Testis (tissue), 3 donors: Measurements from ENCODE around the gene VSIG2. TPM values are rescaled to one million over a fixed set of nuclear protein-coding genes. Genes with fewer than 3 reads are reported as not detected.

Experiments
- DNase-seq: peaks from one replicate; pipeline ENCODE4 v3.0.0-alpha.2; 2019
- H3K27ac ChIP-seq, 2 donors: fragments of 200-600 bp; sonication (generic); one replicate each; pipeline ENCODE4 v1.5.1; 2019
- H3K27me3 ChIP-seq: fragments of 200-600 bp; sonication (generic); one replicate; pipeline ENCODE4 v1.5.1; 2019
- H3K36me3 ChIP-seq: fragments of 200-600 bp; sonication (generic); one replicate; pipeline ENCODE4 v1.5.1; 2017; ENCODE audit warnings: low read depth; ENCODE audit errors: missing control alignments
- H3K4me1 ChIP-seq: fragments of 200-600 bp; sonication (generic); one replicate; pipeline ENCODE4 v1.5.1; 2019
- H3K4me3 ChIP-seq, 2 donors: fragments of 200-600 bp; sonication (generic); one replicate each; pipeline ENCODE4 v1.5.1; 2017 to 2019
- H3K9me3 ChIP-seq: fragments of 200-600 bp; sonication (generic); one replicate; pipeline ENCODE4 v1.5.1; 2017
- POLR2A ChIP-seq: fragments of 450-650 bp; IDR thresholded peaks from one replicate; pipeline ENCODE4 v1.6.1; 2017; ENCODE audit warnings: antibody characterized with exemption, mild to moderate bottlenecking, moderate library complexity
- WGBS, 2 donors: methylation state at CpG; one replicate each; pipeline ENCODE4 v1.1.5; 2018; 5-methylcytosine and 5-hydroxymethylcytosine counted together
- intact Hi-C: fragments of 100-400 bp; cut with DNase I; formaldehyde crosslinking; loops from one replicate; pipeline ENCODE4 v1.15.1; 2023; ENCODE audit warnings: low total_unique reads
- polyA plus RNA-seq: library from polyadenylated mRNA; stranded (reverse); fragments of 350-450 nt; fragmentation: Illumina TruSeq; extraction: RNeasy Lipid Tissue Mini Kit (QIAGEN cat#74804); gene quantifications from one replicate; pipeline ENCODE4 v1.2.3, GENCODE V29; 2014; ENCODE audit warnings: low read depth, low replicate concordance; ENCODE audit not compliant: insufficient read depth
- total RNA-seq, 2 donors: library from RNA; depleted of rRNA; stranded (reverse); fragments of >200 nt; gene quantifications; one replicate each; pipeline ENCODE4 v1.2.3, GENCODE V29; 2016
- TF ChIP-seq, protein P1 (sequence below), 3 experiments: fragments of 450-650 bp in 2 of 3; fragments of 200-600 bp in 1 of 3; sonication (generic) in 1 of 3; IDR thresholded peaks; one replicate each; pipeline ENCODE4 v1.5.1; 2016 to 2019; ENCODE audit warnings: antibody characterized with exemption in 3 of 3, mild to moderate bottlenecking in 2 of 3, moderate library complexity in 1 of 3

Gene VSIG2
- total and polyA plus RNA-seq, 3 donors from 2014 or later: 0.74 to 4.4 (median 1.3) TPM

DNA sequence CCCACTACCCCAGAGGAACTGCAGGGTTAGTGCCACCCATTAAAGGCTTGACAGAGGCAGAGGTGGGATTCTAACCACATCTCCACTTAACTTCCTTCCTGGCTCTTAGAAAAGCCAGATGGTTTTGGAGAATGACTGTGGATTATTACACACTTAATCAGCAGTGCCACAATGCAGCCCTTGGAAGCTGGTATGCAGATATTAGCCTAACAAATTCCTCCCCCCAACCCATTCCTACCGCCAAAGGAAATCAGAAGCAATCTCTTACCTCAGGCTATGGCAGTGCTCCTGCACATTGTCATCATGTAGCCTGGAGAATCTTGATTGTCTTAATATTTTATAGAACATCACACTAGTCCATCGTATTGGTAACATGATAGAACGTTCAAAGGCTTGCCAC lies 35.5 kb downstream of the VSIG2 start:
- no peaks in the 10 kb centered on the region for H3K4me1 ChIP-seq
- H3K4me3 ChIP-seq: no peak overlapping the region
- no peak overlapping the region for H3K27ac ChIP-seq
- H3K36me3 ChIP-seq: no peaks in the 10 kb centered on the region
- intact Hi-C loops: no loop called here
- WGBS, 2 donors: 58 to 69% methylated on average over 3 of the region's 3 CpGs
- no peak for DNase-seq
- TF ChIP-seq, protein P1, sequence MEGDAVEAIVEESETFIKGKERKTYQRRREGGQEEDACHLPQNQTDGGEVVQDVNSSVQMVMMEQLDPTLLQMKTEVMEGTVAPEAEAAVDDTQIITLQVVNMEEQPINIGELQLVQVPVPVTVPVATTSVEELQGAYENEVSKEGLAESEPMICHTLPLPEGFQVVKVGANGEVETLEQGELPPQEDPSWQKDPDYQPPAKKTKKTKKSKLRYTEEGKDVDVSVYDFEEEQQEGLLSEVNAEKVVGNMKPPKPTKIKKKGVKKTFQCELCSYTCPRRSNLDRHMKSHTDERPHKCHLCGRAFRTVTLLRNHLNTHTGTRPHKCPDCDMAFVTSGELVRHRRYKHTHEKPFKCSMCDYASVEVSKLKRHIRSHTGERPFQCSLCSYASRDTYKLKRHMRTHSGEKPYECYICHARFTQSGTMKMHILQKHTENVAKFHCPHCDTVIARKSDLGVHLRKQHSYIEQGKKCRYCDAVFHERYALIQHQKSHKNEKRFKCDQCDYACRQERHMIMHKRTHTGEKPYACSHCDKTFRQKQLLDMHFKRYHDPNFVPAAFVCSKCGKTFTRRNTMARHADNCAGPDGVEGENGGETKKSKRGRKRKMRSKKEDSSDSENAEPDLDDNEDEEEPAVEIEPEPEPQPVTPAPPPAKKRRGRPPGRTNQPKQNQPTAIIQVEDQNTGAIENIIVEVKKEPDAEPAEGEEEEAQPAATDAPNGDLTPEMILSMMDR (IDR thresholded peaks at IDR 0.05): no peak
- TF ChIP-seq POLR2A: no peak
- H3K27me3 ChIP-seq: no peaks in the 10 kb centered on the region
- no peaks in the 10 kb centered on the region for H3K9me3 ChIP-seq

DNA sequence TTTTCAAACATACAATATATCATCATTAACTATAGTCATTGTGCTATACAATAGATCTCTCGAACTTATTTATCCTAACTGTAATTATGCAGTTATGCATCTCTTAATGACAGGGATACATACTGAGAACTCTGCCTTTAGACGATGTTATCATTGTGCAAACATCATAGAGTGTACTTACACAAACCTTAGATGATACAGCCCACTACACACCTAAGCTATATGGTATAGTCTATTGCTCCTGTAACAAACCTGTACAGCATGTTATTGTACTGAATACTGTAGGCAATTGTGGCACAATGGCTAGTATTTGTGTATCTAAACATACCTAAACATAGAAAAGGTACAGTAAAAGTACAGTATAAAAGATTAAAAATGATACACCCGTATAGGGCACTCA lies 39.7 kb downstream of the VSIG2 start:
- intact Hi-C loops: no loop called here
- no peaks in the 10 kb centered on the region for H3K9me3 ChIP-seq
- H3K27me3 ChIP-seq: no peaks in the 10 kb centered on the region
- H3K36me3 ChIP-seq: no peaks in the 10 kb centered on the region
- no peak overlapping the region for H3K4me3 ChIP-seq
- 80 to 87% methylated on average over 3 of the region's 3 CpGs for WGBS, 2 donors
- TF ChIP-seq, protein P1 (IDR thresholded peaks at IDR 0.05): no peak
- TF ChIP-seq POLR2A: no peak
- H3K4me1 ChIP-seq: no peaks in the 10 kb centered on the region
- no peak overlapping the region for H3K27ac ChIP-seq
- no peak for DNase-seq

DNA sequence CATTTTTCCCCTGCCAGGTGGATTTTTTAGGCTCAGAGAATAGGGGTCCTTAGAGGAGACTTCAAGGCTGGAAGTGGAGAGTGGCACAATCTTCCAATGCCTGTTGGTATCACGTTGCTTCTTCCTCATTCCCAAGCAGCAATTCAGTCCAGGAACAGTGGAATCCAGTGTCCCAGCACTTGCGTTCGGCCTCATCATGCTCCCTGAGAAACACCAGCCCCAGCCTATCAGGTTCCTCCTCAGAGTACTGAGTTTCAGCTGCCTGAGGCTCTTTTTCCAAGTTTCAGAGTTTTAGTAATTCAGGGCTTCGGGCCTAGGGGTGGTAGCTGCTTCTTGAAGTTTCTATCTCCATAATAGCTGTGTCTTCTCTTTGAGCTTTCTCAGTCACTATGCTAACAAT lies 44.2 kb downstream of the VSIG2 start:
- intact Hi-C loops: no loop called here
- no peaks in the 10 kb centered on the region for H3K9me3 ChIP-seq
- TF ChIP-seq POLR2A: no peak
- TF ChIP-seq, protein P1 (IDR thresholded peaks at IDR 0.05): no peak
- H3K27ac ChIP-seq: no peak overlapping the region
- no peaks in the 10 kb centered on the region for H3K36me3 ChIP-seq
- H3K27me3 ChIP-seq: no peaks in the 10 kb centered on the region
- no peaks in the 10 kb centered on the region for H3K4me1 ChIP-seq
- WGBS, 2 donors: 92% methylated on average over 4 of the region's 4 CpGs
- H3K4me3 ChIP-seq: no peak overlapping the region
- DNase-seq: no peak

DNA sequence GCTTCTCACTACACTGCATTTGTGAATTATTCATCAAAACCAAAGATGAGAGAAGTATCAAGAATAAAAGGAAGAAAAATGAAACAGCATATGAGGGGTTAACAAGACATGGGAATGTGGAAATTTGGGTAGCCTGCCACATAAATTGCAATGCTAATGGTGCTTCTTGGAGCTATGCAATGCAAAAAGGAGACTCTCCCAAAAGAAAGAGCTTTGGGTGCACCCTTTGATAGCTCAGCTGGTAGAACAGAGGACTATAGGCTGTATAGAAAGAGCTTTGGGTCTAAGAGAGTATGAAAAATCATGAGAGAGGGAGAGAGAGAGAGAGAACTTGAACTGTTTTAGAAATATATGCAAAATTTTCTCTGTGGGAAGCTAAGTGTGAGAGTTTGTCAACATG lies 52.0 kb downstream of the VSIG2 start:
- Histone ChIP-seq H3K36me3 (no peaks in the 10 kb centered on the region), H3K4me1 (no peaks in the 10 kb centered on the region), H3K27me3 (no peaks in the 10 kb centered on the region), H3K9me3 (no peaks in the 10 kb centered on the region), H3K4me3 (no peak overlapping the region), H3K27ac (no peak overlapping the region)
- intact Hi-C loops: no loop called here
- TF ChIP-seq POLR2A: no peak
- TF ChIP-seq, protein P1 (IDR thresholded peaks at IDR 0.05): no peak
- DNase-seq: no peak

DNA sequence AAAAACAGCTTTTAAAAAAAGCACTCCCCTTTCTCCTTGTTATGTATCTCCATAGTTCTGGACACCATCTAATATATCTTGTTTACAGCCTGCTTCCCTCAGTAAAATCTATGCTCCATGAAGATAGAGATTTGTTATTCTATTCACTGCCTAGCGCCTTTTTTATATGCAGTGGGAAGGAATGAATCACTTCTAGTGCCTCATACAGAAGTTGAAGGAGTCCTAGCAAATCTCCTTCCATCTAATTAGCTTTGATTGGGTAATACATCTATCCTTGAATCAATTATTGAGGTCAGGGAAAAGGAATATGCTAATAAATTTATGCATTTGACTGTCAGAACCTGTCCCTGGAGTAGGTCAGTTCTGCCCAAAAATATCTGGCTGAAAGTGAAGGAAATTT lies 52.5 kb downstream of the VSIG2 start:
- no peaks in the 10 kb centered on the region for H3K4me1 ChIP-seq
- intact Hi-C loops: no loop called here
- H3K27me3 ChIP-seq: no peaks in the 10 kb centered on the region
- no peak for TF ChIP-seq POLR2A
- TF ChIP-seq, protein P1 (IDR thresholded peaks at IDR 0.05): no peak
- WGBS, 2 donors: 65 to 86% methylated on average over 1 of the region's 1 CpG
- no peak overlapping the region for H3K27ac ChIP-seq
- H3K4me3 ChIP-seq: no peak overlapping the region
- H3K36me3 ChIP-seq: no peaks in the 10 kb centered on the region
- no peak for DNase-seq
- no peaks in the 10 kb centered on the region for H3K9me3 ChIP-seq

Other genes with a start within 250 kb of the VSIG2 start
- gene OR8B12, start 208.6 kb downstream of the VSIG2 start, total RNA-seq: not detected
- gene OR8B12, start 208.6 kb downstream of the VSIG2 start, polyA plus RNA-seq: not detected
- under 1 TPM; 0.31 to 0.50 TPM for gene OR8A1, start 182.3 kb downstream of the VSIG2 start, total RNA-seq
- gene OR8A1, start 182.3 kb downstream of the VSIG2 start, polyA plus RNA-seq: 0.29 TPM
- gene PANX3, start 140.8 kb downstream of the VSIG2 start, total RNA-seq: under 1 TPM in 1 of 2 donors, not detected in 1; 0.43 TPM
- gene PANX3, start 140.8 kb downstream of the VSIG2 start, polyA plus RNA-seq: 0.18 TPM
- gene TBRG1, start 129.4 kb downstream of the VSIG2 start, total RNA-seq: 10 to 100 TPM; 25.2 to 35.7 TPM
- gene TBRG1, start 129.4 kb downstream of the VSIG2 start, polyA plus RNA-seq: 38.8 TPM
- gene SIAE, start 78.5 kb downstream of the VSIG2 start, total RNA-seq: 10 to 100 TPM; 14.5 to 16.1 TPM
- gene SIAE, start 78.5 kb downstream of the VSIG2 start, polyA plus RNA-seq: 15.3 TPM
- 100 to 1,000 TPM in 1 of 2 donors, 10 to 100 TPM in 1; 97.5 to 170 TPM for gene SPA17, start 78.4 kb downstream of the VSIG2 start, total RNA-seq
- gene SPA17, start 78.4 kb downstream of the VSIG2 start, polyA plus RNA-seq: 405 TPM
- gene NRGN, start 12.3 kb downstream of the VSIG2 start, total RNA-seq: 1 to 10 TPM; 3.0 to 5.5 TPM
- gene NRGN, start 12.3 kb downstream of the VSIG2 start, polyA plus RNA-seq: 10.4 TPM
- 10 to 100 TPM in 1 of 2 donors, 1 to 10 TPM in 1; 6.0 to 10.6 TPM for gene ESAM, start 10.0 kb upstream of the VSIG2 start, total RNA-seq
- gene ESAM, start 10.0 kb upstream of the VSIG2 start, polyA plus RNA-seq: 15.8 TPM
- 10 to 100 TPM; 11.3 to 19.1 TPM for gene MSANTD2, start 48.2 kb upstream of the VSIG2 start, total RNA-seq
- 7.4 TPM for gene MSANTD2, start 48.2 kb upstream of the VSIG2 start, polyA plus RNA-seq
- 10 to 100 TPM; 11.8 to 31.6 TPM for gene ROBO3, start 113.2 kb upstream of the VSIG2 start, total RNA-seq
- gene ROBO3, start 113.2 kb upstream of the VSIG2 start, polyA plus RNA-seq: 12.9 TPM
- gene ROBO4, start 145.6 kb upstream of the VSIG2 start, total RNA-seq: 1 to 10 TPM; 5.7 to 8.4 TPM
- gene ROBO4, start 145.6 kb upstream of the VSIG2 start, polyA plus RNA-seq: 7.0 TPM
- gene HEPN1, start 167.0 kb upstream of the VSIG2 start, total RNA-seq: not detected
- not detected for gene HEPN1, start 167.0 kb upstream of the VSIG2 start, polyA plus RNA-seq
- under 1 TPM; 0.24 to 0.25 TPM for gene HEPACAM, start 183.8 kb upstream of the VSIG2 start, total RNA-seq
- 0.75 TPM for gene HEPACAM, start 183.8 kb upstream of the VSIG2 start, polyA plus RNA-seq
- 10 to 100 TPM; 14.9 to 15.1 TPM for gene CCDC15, start 201.9 kb upstream of the VSIG2 start, total RNA-seq
- 8.0 TPM for gene CCDC15, start 201.9 kb upstream of the VSIG2 start, polyA plus RNA-seq